GM18499 (cell line): ENCODE measurements around the gene COL5A1.

Experiments used
- ATAC-seq: cut with Tn5 transposase; IDR thresholded peaks from one replicate; pipeline ENCODE4 v1.9.1; 2021; ENCODE audit warnings: moderate number of reproducible peaks; ENCODE audit not compliant: insufficient read depth, unreplicated experiment

COL5A1 gene

GRCh38 chr9:134735441-134736175 is 94.0 kb downstream of the COL5A1 start:
- ATAC-seq, result no peak

- ATAC-seq, result no peak
These were observed 95.3 kb downstream of the COL5A1 start for GRCh38 chr9:134736791-134737497.

DNA sequence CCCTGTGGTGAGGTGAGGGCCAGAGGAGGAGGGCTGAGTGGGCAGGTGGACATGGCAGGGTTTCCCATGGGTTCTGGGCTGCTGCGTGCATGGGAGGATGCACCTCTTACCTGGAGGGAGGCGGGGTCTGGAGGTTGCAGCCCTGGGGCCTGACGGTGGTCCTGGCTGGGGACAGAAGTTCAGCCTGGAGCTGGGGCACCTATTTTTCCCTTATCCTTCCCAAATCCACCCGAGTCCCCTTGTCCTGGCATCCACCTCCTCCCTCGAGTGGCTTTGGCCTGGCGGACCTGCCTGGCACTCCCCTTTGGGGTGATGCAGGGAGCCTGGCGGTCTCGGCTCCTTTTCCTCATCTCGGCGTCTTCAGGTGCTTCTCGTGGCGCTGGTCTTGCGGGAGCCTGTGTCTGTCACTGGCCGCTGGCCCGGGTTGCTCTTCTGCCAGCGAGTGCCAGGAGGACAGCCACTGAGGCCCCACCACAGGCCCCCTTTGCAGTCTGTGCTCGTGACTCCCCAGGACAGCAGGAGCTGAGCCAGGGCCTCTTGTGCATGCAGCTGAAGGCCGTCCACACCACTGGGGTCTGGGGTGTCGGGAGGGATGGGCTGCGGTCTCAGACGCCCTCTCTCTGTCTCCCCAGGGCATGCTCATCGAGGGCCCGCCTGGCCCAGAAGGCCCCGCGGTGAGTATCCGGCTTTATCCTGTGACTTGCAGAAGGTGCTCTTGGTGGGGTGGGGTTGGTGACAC is 96.4 kb downstream of the COL5A1 start:
- no peak for ATAC-seq

DNA sequence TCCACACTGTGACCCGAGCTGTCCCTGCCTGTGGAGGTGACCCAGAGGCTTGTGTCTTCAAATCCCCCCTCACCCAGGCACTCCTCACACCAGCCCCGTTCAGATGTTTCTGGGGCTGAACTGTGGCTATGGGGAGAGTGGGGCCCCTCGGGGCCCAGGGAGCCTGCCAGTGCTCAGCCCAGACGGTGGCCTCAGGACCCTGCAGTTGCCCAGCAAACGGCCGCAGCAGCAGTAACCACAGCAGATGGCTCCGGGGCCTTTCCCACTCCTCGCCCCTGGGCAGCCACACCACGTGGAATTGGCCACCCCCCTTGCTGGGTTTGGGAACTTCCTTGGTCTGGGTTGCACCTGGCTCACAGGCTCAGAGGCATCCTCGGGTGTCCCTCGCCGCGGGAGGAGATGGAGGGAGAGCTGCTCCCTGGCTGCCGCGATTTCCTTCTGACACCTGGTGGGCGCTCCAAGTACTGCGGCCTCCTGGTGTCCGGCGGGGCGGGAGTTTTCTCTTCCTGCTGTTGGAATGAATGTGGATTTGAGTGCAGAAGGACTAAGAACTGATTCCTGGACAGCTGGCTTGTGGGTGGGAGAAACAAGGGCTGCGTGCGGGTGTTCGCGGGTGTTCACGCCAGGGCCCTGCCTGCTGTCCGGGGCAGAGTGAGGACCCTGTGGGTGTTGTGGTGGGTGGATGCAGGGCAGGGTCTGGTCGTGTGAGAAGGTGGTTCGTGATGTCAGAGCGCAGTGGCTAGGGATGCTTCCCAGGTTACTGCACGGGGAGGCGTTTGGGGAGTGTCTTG is 97.5 kb downstream of the COL5A1 start:
- ATAC-seq, result no peak

- ATAC-seq, result no peak
These were observed 98.0 kb downstream of the COL5A1 start for GRCh38 chr9:134739660-134739968.

DNA sequence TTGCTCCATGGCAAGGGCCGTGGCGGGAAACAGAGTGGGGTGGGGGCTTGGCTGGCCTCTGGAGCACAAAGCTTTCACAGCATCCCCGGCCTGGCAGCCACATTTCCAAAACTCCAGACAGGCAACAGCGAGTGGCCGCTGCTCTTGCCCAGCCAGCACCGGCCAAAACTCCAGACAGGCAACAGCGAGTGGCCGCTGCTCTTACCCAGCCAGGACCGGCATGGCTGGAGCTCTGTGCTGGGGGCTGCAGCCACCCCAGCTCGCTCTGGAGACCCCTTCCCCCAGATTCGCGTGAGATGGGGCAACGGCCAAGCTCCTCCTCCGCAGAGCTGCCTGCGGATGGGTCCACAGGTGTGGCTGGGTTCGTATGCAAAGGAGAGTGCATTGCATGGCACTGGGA is 98.5 kb downstream of the COL5A1 start:
- ATAC-seq, result no peak

DNA sequence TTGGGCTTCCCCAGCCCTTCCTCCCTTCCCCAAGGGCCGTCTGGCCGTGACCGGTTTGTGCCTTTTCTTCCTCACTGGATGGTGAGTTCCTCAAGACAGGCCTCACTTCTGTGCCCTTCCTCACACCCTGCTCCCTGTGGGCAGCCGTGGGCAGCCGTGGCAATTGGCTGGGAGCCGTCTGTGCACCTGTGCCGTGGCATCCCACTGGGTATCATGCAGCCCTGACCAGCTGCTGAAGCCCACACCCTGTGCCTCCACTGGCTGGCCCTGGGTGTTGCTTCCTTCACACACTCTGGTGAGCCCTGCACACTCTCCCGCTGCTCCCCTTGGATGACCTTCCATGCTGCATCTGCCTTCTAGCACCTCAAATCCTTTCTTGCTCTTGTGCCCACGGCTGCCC is 100.2 kb downstream of the COL5A1 start:
- no peak for ATAC-seq

GRCh38 chr9:134742822-134743535 is 101.4 kb downstream of the COL5A1 start:
- ATAC-seq, result no peak

GRCh38 chr9:134743853-134744252 is 102.2 kb downstream of the COL5A1 start:
- ATAC-seq, result no peak

- no peak for ATAC-seq
These were observed 103.0 kb downstream of the COL5A1 start for GRCh38 chr9:134744385-134745295.

DNA sequence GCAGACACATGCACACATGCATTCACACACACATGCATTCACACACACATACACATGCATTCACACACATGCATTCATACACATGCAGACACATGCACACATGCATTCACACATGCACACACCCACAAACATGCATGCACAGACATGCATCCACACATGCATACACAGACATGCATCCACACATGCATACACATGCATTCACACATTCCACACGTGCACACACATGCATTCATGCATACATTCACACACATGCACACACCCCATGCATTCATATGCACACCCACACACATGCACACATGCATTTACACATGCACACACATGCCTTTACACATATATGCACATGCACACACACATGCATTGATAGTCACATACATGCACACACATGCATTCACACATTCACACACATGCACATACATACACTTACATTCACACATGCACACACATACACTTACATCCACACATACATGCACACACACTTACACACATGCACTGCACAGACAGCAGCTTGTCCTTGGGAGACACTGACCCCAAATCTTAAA is 106.4 kb downstream of the COL5A1 start:
- no peak for ATAC-seq

DNA sequence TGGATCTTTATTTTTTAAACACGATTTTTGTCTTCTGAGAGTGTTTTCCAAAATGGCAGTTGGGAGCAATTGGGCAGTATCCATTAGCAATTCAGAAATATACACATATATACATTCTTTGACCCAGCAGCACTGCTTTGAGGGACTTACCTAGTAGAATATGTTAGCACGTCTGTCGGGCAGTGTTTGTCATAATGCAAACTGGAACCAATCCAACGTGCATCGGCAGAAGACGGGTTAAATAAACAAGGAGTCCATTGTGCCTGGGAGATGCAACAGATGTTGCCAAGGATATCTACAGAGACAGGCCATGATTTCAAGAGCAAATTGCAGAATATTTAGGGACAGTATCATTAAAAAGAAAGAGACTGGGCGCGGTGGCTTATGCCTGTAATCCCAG is 107.0 kb downstream of the COL5A1 start:
- no peak for ATAC-seq

GRCh38 chr9:134750450-134751155 is 109.0 kb downstream of the COL5A1 start:
- no peak for ATAC-seq

DNA sequence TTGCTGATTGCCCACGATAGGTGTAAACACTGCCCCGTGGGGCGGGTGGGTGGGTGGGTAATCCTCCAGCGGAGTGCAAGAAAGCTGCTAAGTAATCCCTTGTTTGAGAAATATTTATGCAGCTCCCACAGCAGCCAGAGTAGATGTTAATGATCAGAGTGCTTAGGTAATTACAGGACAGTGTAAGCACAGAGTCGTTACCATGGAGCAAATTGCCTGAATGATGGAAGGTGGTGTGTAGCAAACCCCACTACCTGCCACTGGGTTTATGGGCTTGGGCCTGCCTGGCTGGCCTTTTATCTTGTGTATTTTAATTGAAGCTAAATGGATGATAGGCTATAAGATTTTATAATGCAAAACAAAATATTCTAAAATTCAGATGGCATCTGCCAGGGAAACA is 110.0 kb downstream of the COL5A1 start:
- ATAC-seq, result no peak

DNA sequence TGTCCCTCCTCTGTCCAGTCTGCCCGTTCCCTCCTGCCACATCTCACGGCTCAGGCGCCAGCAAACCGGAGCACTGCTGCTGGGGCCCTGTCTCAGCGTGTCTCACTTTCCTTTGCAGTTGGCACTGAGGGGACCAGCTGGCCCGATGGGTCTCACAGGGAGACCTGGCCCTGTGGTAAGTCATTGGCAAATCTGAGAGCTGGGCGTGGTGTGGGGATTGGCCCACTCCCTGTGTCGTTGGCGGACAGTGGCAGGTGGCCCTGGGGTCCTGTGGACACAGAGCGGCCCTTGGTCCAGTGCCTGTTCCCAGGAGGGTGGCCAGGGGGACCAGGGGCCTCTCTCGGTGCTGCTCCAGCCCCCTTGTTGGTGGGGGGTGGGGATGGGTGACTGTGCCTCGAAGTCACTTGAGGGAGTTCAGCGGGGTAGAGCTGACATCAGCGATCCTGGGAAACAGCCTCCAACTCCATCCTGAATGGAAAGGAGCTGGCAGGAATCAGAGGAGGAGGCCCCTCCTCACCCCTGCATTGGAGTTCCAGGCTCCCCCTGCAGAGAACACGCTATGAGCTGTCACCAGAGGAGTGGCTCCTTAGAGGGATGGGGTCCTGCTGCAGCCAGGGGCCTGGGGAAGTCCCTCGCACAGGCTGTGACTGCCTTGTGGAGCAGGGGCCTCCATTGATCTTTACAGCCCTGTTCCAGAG is 111.0 kb downstream of the COL5A1 start:
- ATAC-seq, result no peak

DNA sequence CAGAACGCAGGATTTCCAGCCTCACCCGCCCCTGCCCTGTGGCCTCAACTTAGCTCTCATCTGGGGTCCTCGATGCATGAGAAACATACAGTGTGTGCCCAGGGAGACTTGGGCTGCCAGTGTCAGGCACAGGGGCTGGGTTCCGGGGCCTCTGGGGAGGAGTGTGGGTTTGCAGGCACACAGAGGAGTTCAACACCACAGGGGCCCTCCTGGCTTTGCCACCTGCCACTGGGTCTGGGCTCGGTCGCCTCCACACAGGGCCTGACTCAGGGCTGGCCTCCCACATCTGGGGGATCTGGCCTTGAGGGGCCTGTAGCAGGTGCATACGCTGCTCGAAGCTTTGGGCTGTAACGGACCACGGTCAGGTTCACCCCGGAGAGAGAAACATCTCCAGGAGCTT is 111.6 kb downstream of the COL5A1 start:
- no peak for ATAC-seq

- no peak for ATAC-seq
These were observed 113.8 kb downstream of the COL5A1 start for GRCh38 chr9:134755221-134755907.
